ENCODE results near the gene BCAM. TPM values are rescaled to one million over a fixed set of nuclear protein-coding genes. Genes with fewer than 3 reads are reported as not detected.

BCAM gene
- total and polyA plus RNA-seq, 2 donors (not counting 3 experiments of a cell fraction or from before 2014, with no cell fraction given) = 23.9 to 28.5 TPM

DNA sequence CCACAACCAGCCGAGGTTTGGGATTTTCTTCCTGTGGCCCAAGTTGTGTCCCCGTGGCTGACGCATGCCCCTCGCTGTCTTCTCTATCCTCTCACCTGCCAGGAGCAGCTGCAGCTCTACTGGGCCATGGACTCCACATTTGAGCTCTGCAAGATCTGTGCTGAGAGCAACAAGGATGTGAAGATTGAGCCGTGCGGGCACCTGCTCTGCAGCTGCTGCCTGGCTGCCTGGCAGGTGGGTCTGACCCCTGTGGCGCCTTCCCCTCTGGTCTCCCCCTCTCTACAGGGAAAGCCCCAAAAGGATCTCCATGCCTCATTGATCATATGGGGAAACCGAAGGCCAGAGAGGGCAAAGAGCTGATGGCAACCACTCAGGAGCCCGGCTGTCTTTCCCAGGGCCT, 16.6 kb upstream of the BCAM start:
- intact Hi-C loops (cut with micrococcal nuclease) (no loop called here), dilution Hi-C loops (cut with MboI; ENCODE audit: extremely low pct_ligation_motif_present, low sequenced_read_pairs) (no loop called here)
- no TSS peak for BruUV-seq (replicated peaks)
- no peaks in the 10 kb centered on the region for H3K36me3 ChIP-seq (ENCODE audit: control insufficient read depth in 2 of 2, extremely low read depth in 1 of 2, insufficient read depth in 2 of 2, low read length in 2 of 2)
- H3K4me3 ChIP-seq (replicated peaks in 1 of 3; ENCODE audit: insufficient read depth in 1 of 3, low read depth in 1 of 3, low read length in 3 of 3) = no peak overlapping the region
- no peak for DNase-seq (ENCODE audit: low read depth, low spot score)
- H3K9me1 ChIP-seq (replicated peaks; ENCODE audit: control insufficient read depth, extremely low read depth, insufficient read depth, low read length) = no peaks in the 10 kb centered on the region
- H3K9me3 ChIP-seq (replicated peaks; ENCODE audit: control insufficient read depth, insufficient read depth, low read length) = no peaks in the 10 kb centered on the region
- POLR2A ChIA-PET = no interaction called here
- no peak overlapping the region for H3K9ac ChIP-seq (replicated peaks; ENCODE audit: extremely low read depth, insufficient read depth, low read length)
- no peak overlapping the region for H2AFZ ChIP-seq (ENCODE audit: low read depth, low read length)
- H3K4me1 ChIP-seq (ENCODE audit: control insufficient read depth, extremely low read depth, insufficient read depth, low read length) = peaks cover 14% of the 10 kb centered on the region
- H3K27ac ChIP-seq (ENCODE audit: insufficient read depth, low read depth, low read length) = no peak overlapping the region
- CTCF ChIA-PET = interaction anchor here (0.6 to 2.6 kb wide), 6 partner anchors 8 to 222 kb away, joined by 3 to 18 read pairs (median 4); partner anchors contain the start of gene NECTIN2
- H3K27me3 ChIP-seq (ENCODE audit: control insufficient read depth in 2 of 2, insufficient read depth in 2 of 2, low read length in 2 of 2) = no peaks in the 10 kb centered on the region
- H4K20me1 ChIP-seq (replicated peaks; ENCODE audit: control insufficient read depth, extremely low read depth, insufficient read depth, low read length) = no peaks in the 10 kb centered on the region
- H3K4me2 ChIP-seq (ENCODE audit: insufficient read depth, low read length) = no peak overlapping the region
- TF ChIP-seq POLR2A (IDR thresholded peaks at IDR 0.05; ENCODE audit: low read depth, low read length) (no peak), FOS (IDR thresholded peaks at IDR 0.05; ENCODE audit: borderline replicate concordance, insufficient read depth, low read length) (no peak), MYC (IDR thresholded peaks at IDR 0.05; ENCODE audit: low read depth, low read length) (no peak), JUN (IDR thresholded peaks at IDR 0.05; ENCODE audit: borderline replicate concordance, insufficient read depth, insufficient read length, low read depth) (no peak), EZH2 (IDR thresholded peaks at IDR 0.05; ENCODE audit: borderline replicate concordance, low read depth, low read length, severe bottlenecking) (no peak), GATA2 (IDR thresholded peaks at IDR 0.05; ENCODE audit: insufficient read depth, insufficient read length, low read depth, low read length) (no peak), POLR2AphosphoS5 (IDR thresholded peaks at IDR 0.05; ENCODE audit: insufficient read depth, low read depth, low read length) (no peak)
- TF ChIP-seq, protein P1, sequence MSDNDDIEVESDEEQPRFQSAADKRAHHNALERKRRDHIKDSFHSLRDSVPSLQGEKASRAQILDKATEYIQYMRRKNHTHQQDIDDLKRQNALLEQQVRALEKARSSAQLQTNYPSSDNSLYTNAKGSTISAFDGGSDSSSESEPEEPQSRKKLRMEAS (IDR thresholded peaks at IDR 0.05; ENCODE audit: insufficient read depth, insufficient read length) = no peak
- TF ChIP-seq, protein P2, sequence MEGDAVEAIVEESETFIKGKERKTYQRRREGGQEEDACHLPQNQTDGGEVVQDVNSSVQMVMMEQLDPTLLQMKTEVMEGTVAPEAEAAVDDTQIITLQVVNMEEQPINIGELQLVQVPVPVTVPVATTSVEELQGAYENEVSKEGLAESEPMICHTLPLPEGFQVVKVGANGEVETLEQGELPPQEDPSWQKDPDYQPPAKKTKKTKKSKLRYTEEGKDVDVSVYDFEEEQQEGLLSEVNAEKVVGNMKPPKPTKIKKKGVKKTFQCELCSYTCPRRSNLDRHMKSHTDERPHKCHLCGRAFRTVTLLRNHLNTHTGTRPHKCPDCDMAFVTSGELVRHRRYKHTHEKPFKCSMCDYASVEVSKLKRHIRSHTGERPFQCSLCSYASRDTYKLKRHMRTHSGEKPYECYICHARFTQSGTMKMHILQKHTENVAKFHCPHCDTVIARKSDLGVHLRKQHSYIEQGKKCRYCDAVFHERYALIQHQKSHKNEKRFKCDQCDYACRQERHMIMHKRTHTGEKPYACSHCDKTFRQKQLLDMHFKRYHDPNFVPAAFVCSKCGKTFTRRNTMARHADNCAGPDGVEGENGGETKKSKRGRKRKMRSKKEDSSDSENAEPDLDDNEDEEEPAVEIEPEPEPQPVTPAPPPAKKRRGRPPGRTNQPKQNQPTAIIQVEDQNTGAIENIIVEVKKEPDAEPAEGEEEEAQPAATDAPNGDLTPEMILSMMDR (IDR thresholded peaks at IDR 0.05; ENCODE audit: extremely low read depth in 1 of 2, insufficient read depth in 1 of 2, low read depth in 1 of 2, low read length in 2 of 2) = no peak
- H3K79me2 ChIP-seq (ENCODE audit: control insufficient read depth, insufficient read depth, low read length) = no peaks in the 10 kb centered on the region
- FAIRE-seq = no peak

All from endothelial cell of umbilical vein (primary cell).